ENCODE results near the gene AHRR. TPM values are rescaled to one million over a fixed set of nuclear protein-coding genes. Genes with fewer than 3 reads are reported as not detected.

The AHRR gene
- total and polyA plus RNA-seq, 12 donors: 0.07 to 1.2 (median 0.33) TPM; not detected in 2

DNA sequence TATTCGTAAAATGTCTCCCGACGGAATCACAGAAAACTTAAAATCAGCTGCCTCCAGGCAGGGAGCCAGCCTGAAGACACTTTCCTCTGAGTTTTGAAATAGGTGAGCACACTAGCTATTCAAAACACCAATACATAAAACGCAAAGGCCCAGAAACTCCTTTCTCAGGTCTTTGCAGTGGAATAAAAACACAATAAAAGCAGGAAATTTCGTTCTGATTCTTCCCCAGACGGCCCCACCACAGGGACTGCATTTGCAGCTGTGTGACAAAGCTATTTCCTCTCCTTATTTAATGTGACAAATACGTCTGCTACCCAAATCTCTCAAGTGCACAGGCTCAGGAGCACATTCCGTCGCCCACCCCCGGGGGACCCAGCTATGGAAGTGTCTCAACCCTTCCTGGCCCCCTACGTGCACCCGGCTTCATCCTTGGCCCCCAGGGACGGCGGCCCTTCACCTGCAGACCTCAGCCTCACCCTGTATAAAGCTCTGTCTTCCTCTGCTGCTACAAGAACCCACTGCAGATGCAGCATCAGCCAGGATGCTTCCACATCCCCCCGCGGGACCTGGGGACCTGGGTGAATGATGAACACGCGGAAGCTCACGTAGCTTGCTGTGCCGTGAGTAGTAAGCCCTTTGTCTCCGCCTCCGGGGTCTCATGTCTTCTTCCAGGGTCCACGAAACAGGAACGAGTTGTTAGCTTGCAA is 24.9 kb downstream of the AHRR start:
- Histone ChIP-seq H3K4me1 (peaks cover 0 to 5% (median 0%) of the 10 kb centered on the region in 9 donors), H3K27me3 (peaks cover 0 to 61% (median 42%) of the 10 kb centered on the region in 7 donors), H3K36me3 (no peaks in the 10 kb centered on the region), H3K27ac (no peak overlapping the region), H3K4me3 (no peak overlapping the region), H3K9me3 (peaks cover 0 to 8% (median 0%) of the 10 kb centered on the region in 11 donors)
- intact Hi-C loops (cut with DNase I): no loop called here
- DNase-seq (no peak), ATAC-seq (no peak)
- 34 to 46% methylated on average over 24 of the region's 24 CpGs for WGBS, 2 donors
- TF ChIP-seq CTCF (IDR thresholded peaks at IDR 0.05): no peak

DNA sequence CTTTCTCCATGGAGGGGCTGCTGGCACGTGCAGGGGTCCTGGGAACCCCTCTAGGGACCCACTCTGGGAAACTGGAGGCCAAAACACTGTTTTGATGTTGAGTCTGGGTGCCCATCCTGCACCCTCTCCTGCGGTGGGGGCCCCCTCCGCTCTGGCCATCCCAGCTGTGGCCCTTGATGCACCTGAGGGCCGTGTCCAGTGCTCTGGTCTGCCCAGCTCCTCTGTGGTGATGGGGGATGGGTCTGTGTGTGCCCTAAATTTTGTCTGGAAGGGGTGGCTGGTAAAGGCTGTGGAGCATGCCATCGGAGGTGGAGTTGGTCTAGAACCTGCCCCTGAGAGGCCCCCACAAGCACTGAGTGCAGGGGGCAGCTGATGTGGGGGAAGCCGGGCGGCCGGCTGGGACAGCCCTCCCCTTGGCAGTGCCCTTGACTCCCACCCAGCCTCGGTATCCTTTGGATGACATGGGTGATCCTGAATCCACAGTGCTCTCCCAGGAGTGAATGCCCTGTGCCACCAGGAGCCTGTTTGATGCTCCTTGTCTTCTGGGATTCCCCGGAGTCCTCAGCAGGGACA is 26.3 kb downstream of the AHRR start:
- intact Hi-C loops (cut with DNase I): no loop called here
- no peak for TF ChIP-seq CTCF (IDR thresholded peaks at IDR 0.05)
- Histone ChIP-seq H3K4me1 (peaks cover 0 to 5% (median 0%) of the 10 kb centered on the region in 9 donors), H3K4me3 (no peak overlapping the region), H3K36me3 (no peaks in the 10 kb centered on the region), H3K9me3 (peaks cover 0 to 4% (median 0%) of the 10 kb centered on the region in 11 donors), H3K27me3 (peaks cover 0 to 57% (median 42%) of the 10 kb centered on the region in 7 donors), H3K27ac (no peak overlapping the region)
- DNase-seq (no peak), ATAC-seq (peak in 1 of 8 donors; percentile 49)
- 89 to 92% methylated on average over 10 of the region's 10 CpGs for WGBS, 2 donors

DNA sequence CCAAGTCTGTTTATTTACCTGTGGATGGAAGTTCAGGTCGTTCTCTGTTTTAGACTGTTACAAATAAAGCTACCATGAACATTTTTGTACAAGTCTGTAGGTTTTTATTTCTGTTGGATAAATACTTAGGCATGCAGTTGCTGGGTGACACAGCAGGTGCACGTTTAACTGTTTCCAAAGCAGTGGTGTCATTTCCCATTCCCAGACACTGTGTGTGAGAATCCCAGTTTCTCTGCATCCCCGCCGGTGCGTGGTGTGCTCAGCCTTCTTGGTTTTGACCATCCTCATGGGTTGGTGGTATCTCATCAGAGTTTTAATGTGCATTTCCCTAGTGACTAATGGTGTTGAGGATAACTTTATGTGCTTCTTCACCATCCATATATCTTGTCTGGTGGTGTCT is 27.2 kb downstream of the AHRR start:
- TF ChIP-seq CTCF (IDR thresholded peaks at IDR 0.05): no peak
- Histone ChIP-seq H3K27ac (no peak overlapping the region), H3K4me3 (no peak overlapping the region), H3K4me1 (peaks cover 0 to 2% (median 0%) of the 10 kb centered on the region in 9 donors), H3K36me3 (no peaks in the 10 kb centered on the region), H3K9me3 (peaks cover 0 to 4% (median 0%) of the 10 kb centered on the region in 11 donors), H3K27me3 (peaks cover 0 to 49% (median 36%) of the 10 kb centered on the region in 7 donors)
- no peak for ATAC-seq
- 83 to 85% methylated on average over 5 of the region's 5 CpGs for WGBS, 2 donors
- intact Hi-C loops (cut with DNase I): no loop called here
- no peak for DNase-seq

GRCh38 chr5:350355-350754 is 28.8 kb downstream of the AHRR start:
- intact Hi-C loops (cut with DNase I): no loop called here
- Histone ChIP-seq H3K9me3 (peaks cover 0 to 4% (median 0%) of the 10 kb centered on the region in 11 donors), H3K4me1 (no peaks in the 10 kb centered on the region), H3K4me3 (no peak overlapping the region), H3K27ac (no peak overlapping the region), H3K27me3 (peaks cover 0 to 45% (median 33%) of the 10 kb centered on the region in 7 donors), H3K36me3 (no peaks in the 10 kb centered on the region)
- ATAC-seq (no peak), DNase-seq (no peak)
- no peak for TF ChIP-seq CTCF (IDR thresholded peaks at IDR 0.05)
- WGBS, 2 donors: 63 to 75% methylated on average over 9 of the region's 9 CpGs

All from heart right ventricle (tissue), 16 donors.